ENCODE results near the gene TMEM223.
"Not testable (repeated sequence)": the region's sequence is repeated elsewhere in the genome, so short reads cannot be mapped to it uniquely, and the experiment has no call there.

The TMEM223 gene

DNA sequence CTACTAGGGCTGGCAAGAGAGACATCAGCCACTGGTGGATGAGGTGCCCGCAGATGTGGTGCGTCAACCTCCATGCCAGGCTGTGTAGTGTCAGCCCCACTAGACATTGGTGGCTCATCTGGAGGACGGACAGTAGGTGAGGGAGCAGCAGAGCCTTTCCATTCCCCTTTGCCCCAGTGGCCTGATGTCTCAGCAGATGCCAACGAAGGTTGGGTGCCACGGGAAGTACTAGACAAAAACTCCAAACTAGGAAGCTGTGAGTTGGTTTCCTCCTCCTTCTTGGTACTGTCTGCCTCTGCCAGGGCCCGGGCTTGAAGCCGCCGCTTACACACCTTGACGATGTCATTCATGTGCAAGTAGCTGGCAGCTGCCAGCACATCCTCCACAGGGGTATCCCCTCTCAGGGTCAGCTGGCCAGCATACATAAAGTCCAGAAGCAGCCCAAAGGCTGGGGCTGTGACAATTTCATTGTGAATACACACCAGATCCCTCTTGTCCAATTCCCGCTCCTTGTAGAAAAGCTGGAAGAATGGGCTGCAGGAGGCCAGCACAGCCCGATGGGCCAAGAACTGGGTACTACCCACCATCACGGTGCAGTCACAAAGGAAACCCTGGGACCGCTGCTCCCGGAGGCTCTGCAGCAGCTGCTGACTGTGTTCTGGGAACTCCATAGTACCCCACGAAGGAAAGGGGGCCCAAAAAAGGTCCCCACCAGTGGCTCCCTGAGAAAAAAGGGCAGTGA lies 38.6 kb downstream of the TMEM223 start:
- no peak for DNase-seq (ENCODE audit: low read depth)

DNA sequence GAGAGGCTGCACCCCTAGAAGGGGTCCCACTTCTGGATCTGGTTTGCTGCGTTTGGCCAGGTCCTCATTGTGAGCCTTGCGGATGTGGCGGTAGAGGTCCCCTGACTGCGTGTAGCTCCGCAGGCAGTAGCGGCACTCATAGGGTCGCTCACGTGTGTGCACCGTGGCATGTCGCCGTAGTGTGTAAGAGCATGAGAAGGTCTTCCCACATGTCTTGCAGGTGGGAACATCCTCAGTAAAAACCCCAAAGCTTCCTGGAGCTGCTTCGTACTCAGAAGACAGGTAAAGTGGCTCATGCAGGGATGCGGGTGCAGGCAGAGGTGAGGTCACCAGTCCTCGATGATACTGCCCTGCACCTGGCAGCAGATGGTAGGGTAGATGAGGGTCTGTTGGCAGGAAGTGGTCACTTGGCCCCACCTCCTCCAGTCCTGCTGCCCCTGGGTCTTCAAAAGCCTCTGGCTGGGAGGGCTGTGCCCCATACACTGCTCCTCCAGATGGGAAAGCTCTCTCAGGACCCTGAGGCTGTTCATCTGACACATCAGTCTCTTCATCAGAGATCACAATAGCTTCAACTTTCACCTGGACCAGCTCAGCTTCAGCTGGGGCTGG lies 39.5 kb downstream of the TMEM223 start:
- no peak for DNase-seq (ENCODE audit: low read depth)

DNA sequence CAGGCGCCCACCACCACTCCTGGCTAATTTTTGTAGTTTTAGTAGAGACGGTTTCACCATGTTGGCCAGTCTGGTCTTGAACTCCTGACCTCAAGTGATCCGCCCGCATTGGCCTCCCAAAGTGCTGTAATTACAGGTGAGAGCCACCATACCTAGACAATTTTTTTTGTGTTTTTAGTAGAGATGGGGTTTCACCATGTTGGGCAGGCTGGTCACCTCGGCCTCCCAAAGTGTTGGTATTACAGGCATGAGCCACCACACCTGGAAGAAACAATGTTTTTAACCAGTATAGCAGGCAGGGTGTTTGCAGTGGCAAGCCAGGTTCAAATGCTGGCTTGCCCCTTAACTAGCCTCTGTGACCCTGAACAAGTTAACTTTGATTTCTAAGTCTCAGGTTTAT lies 41.9 kb downstream of the TMEM223 start:
- not testable (repeated sequence) for DNase-seq (ENCODE audit: low read depth)

DNA sequence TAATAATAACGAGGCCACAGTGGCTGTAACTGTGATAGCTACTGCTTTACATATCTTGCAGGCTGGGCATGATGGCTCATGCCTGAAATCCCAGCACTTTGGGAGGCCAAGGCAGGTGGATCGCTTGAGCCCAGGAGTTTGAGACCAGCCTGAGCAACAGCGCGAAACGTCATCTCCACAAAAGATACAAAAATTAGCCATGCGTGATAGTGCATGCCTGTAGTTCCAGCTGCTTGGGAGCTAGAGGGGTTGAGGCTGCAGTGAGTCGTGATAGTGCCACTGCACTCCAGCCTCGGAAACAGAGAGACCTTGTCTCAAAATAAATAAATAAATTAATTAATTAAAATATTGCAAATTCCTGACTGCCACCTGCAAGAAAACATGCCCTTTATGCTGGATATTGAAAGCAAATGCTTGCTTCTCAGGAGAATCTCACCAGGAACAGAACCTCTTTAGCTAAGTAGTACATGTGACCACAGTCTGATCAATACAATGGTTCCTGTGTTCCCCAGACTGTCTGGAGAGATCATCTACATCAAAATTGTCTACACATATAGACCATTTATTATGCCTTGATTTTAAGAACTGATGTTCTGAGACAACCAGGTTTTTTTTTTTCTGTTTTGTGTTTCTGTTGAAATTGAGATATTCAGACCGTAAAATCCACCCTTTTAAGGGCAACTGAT lies 44.2 kb downstream of the TMEM223 start:
- DNase-seq (ENCODE audit: low read depth): no peak

Data from HS-5 (cell line).